Hepatocyte (in vitro differentiated cells): ENCODE measurements around the gene ZFYVE28. TPM values are rescaled to one million over a fixed set of nuclear protein-coding genes. Genes with fewer than 3 reads are reported as not detected.

Source experiments
- DNase-seq: peaks from one replicate; pipeline ENCODE4 v3.0.0-alpha.2; 2016; ENCODE audit warnings: low spot score
- H2AFZ ChIP-seq: fragments of 200-600 bp; sonication (generic); 2 replicates; pipeline ENCODE4 v1.6.0; 2016; ENCODE audit warnings: antibody characterized with exemption, mild to moderate bottlenecking
- H3K27ac ChIP-seq: fragments of 200-600 bp; sonication (generic); 2 replicates; pipeline ENCODE4 v1.5.1; 2016; ENCODE audit warnings: mild to moderate bottlenecking
- H3K27me3 ChIP-seq: fragments of 200-600 bp; sonication (generic); 2 replicates; pipeline ENCODE4 v1.6.1; 2016
- H3K36me3 ChIP-seq: fragments of 200-600 bp; sonication (generic); replicated peaks from 2 replicates; pipeline ENCODE4 v1.5.1; 2016; ENCODE audit warnings: low read depth; ENCODE audit not compliant: insufficient read depth
- H3K4me1 ChIP-seq: fragments of 200-600 bp; sonication (generic); 2 replicates; pipeline ENCODE4 v1.5.1; 2016; ENCODE audit warnings: mild to moderate bottlenecking, moderate library complexity; ENCODE audit not compliant: insufficient read depth
- H3K4me2 ChIP-seq: fragments of 200-600 bp; sonication (generic); 2 replicates; pipeline ENCODE4 v1.6.0; 2016
- H3K4me3 ChIP-seq: fragments of 200-600 bp; sonication (generic); 2 replicates; pipeline ENCODE4 v1.5.1; 2016; ENCODE audit warnings: mild to moderate bottlenecking
- H3K79me2 ChIP-seq: fragments of 200-600 bp; sonication (generic); 2 replicates; pipeline ENCODE4 v1.6.0; 2017; ENCODE audit warnings: mild to moderate bottlenecking
- H3K9me2 ChIP-seq: fragments of 200-600 bp; sonication (generic); replicated peaks from 2 replicates; pipeline ENCODE4 v1.6.0; 2017; ENCODE audit warnings: mild to moderate bottlenecking; ENCODE audit not compliant: insufficient read depth
- H3K9me3 ChIP-seq: fragments of 200-600 bp; sonication (generic); 2 replicates; pipeline ENCODE4 v1.5.1; 2016; ENCODE audit warnings: low read depth, mild to moderate bottlenecking
- H4K20me1 ChIP-seq: fragments of 200-600 bp; sonication (generic); 2 replicates; pipeline ENCODE4 v1.6.0; 2016; ENCODE audit warnings: mild to moderate bottlenecking; ENCODE audit not compliant: insufficient read depth, poor library complexity, severe bottlenecking
- EZH2 ChIP-seq: fragments of 200-600 bp; sonication (generic); IDR thresholded peaks from 2 replicates; pipeline ENCODE4 v1.6.1; 2016; ENCODE audit warnings: antibody characterized with exemption, mild to moderate bottlenecking, borderline replicate concordance
- EZH2phosphoT487 ChIP-seq: fragments of 200-600 bp; sonication (generic); IDR thresholded peaks from one replicate; pipeline ENCODE4 v1.6.1; 2018; ENCODE audit warnings: antibody characterized with exemption, mild to moderate bottlenecking, low read depth, moderate library complexity; ENCODE audit not compliant: unreplicated experiment, severe bottlenecking
- WGBS: methylation state at CpG from one replicate; pipeline ENCODE4 v1.1.6; 2016; ENCODE audit warnings: low lambda C conversion rate; ENCODE audit errors: missing lambda C conversion rate; 5-methylcytosine and 5-hydroxymethylcytosine counted together
- polyA plus RNA-seq: library from polyadenylated mRNA; unstranded; fragments of >200 nt; fragmentation: Nextera tagmentation; extraction: Ambion mirVana; gene quantifications from 2 replicates; pipeline ENCODE4 v1.2.1, GENCODE V29; 2016
- total RNA-seq: library from RNA; depleted of rRNA; stranded (reverse); fragments of >200 nt; gene quantifications from 2 replicates; pipeline ENCODE4 v1.2.3, GENCODE V29; 2014
- TF ChIP-seq, protein P1 (sequence below): fragments of 200-600 bp; sonication (generic); IDR thresholded peaks from 2 replicates; pipeline ENCODE4 v1.5.1; 2016; ENCODE audit warnings: antibody characterized with exemption, mild to moderate bottlenecking; ENCODE audit not compliant: poor library complexity

ZFYVE28 gene
- total and polyA plus RNA-seq, 2 experiments from 2014 or later = 2.2 to 3.4 TPM

DNA sequence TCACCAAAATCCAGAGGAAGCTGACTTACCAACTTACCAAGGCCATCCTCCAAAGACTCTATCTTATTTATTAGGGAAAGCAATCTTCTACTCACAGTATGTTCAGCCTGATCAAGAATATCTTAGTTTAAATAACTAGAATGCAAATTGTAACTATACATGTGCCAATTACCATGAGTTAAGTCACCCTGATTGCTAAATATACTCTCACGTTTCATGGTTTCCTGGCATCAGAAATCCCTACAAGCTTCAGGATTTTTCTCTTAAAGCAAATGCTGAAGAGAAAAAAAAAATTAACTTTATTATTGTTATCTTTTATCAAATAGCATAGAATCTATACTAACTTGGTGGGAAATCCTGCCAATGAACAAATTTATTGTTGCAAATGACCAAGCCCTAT lies 93.6 kb downstream of the ZFYVE28 start:
- TF ChIP-seq EZH2 = no peak
- TF ChIP-seq, protein P1, sequence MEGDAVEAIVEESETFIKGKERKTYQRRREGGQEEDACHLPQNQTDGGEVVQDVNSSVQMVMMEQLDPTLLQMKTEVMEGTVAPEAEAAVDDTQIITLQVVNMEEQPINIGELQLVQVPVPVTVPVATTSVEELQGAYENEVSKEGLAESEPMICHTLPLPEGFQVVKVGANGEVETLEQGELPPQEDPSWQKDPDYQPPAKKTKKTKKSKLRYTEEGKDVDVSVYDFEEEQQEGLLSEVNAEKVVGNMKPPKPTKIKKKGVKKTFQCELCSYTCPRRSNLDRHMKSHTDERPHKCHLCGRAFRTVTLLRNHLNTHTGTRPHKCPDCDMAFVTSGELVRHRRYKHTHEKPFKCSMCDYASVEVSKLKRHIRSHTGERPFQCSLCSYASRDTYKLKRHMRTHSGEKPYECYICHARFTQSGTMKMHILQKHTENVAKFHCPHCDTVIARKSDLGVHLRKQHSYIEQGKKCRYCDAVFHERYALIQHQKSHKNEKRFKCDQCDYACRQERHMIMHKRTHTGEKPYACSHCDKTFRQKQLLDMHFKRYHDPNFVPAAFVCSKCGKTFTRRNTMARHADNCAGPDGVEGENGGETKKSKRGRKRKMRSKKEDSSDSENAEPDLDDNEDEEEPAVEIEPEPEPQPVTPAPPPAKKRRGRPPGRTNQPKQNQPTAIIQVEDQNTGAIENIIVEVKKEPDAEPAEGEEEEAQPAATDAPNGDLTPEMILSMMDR = no peak
- TF ChIP-seq EZH2phosphoT487 = no peak
- no peaks in the 10 kb centered on the region for H3K79me2 ChIP-seq
- H3K4me2 ChIP-seq = no peak overlapping the region
- WGBS = 89% methylated on average over 1 of the region's 1 CpG
- no peak overlapping the region for H3K4me3 ChIP-seq
- no peaks in the 10 kb centered on the region for H3K9me2 ChIP-seq
- no peak overlapping the region for H2AFZ ChIP-seq
- H3K4me1 ChIP-seq = peaks cover 3% of the 10 kb centered on the region
- H4K20me1 ChIP-seq = no peaks in the 10 kb centered on the region
- peaks cover 8% of the 10 kb centered on the region for H3K9me3 ChIP-seq
- DNase-seq = no peak
- no peaks in the 10 kb centered on the region for H3K36me3 ChIP-seq
- no peaks in the 10 kb centered on the region for H3K27me3 ChIP-seq
- H3K27ac ChIP-seq = no peak overlapping the region

DNA sequence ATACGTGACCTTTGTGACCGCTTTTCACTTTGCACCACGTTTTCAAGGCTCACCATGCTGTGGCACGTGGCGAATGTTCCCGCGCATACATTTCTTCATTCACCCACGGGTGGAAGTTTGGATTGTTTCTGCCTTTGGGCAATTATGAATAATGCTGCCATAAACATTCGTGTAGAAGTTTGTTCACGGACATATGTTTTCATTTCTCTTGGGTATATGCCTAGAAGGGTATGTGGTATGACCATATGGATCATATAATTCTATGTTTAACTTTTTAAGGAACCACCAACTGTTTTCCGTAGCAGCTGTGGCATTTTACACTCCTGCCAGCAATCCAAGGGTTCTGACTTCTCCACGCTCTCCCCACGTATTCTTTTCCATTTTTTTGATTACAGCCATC lies 95.6 kb downstream of the ZFYVE28 start:
- WGBS = 72% methylated on average over 13 of the region's 13 CpGs
- TF ChIP-seq EZH2phosphoT487 (no peak), EZH2 (no peak)
- TF ChIP-seq, protein P1 = no peak
- no peak overlapping the region for H3K4me2 ChIP-seq

DNA sequence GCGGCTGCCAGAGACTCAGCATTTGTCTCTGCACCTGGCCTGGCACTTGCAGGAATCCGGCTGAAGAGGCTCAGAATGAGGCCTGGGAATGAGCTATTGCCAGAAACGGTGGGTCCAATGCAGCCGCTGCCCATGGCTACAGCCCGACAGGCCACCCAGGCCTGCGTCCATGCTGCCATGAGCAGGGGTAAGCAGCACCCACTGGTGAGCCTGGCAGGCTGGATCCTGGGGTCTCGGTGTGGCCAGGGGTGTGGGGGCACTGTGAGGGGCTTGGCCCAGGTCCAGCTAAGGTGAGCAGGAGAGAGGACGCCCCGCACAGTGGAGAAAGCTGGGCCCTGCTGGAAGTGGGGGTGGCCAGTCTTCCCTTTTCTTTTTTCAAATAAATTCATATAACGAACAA lies 96.2 kb downstream of the ZFYVE28 start:
- Histone ChIP-seq H3K4me3 (no peak overlapping the region), H3K4me1 (peaks cover 3% of the 10 kb centered on the region), H3K36me3 (no peaks in the 10 kb centered on the region), H4K20me1 (no peaks in the 10 kb centered on the region), H3K9me3 (no peaks in the 10 kb centered on the region), H3K27ac (no peak overlapping the region), H3K27me3 (no peaks in the 10 kb centered on the region), H3K9me2 (no peaks in the 10 kb centered on the region), H2AFZ (no peak overlapping the region), H3K4me2 (no peak overlapping the region), H3K79me2 (no peaks in the 10 kb centered on the region)
- TF ChIP-seq, protein P1 = no peak
- no peak for TF ChIP-seq EZH2phosphoT487
- TF ChIP-seq EZH2 = no peak
- WGBS = 94% methylated on average over 10 of the region's 10 CpGs
- no peak for DNase-seq

More for the DNA sequence above, 95.6 kb downstream of the ZFYVE28 start:
- no peaks in the 10 kb centered on the region for H3K9me2 ChIP-seq
- H3K79me2 ChIP-seq = no peaks in the 10 kb centered on the region
- no peak for DNase-seq
- no peak overlapping the region for H2AFZ ChIP-seq
- H3K27ac ChIP-seq = no peak overlapping the region
- H3K27me3 ChIP-seq = no peaks in the 10 kb centered on the region
- H4K20me1 ChIP-seq = no peaks in the 10 kb centered on the region
- H3K36me3 ChIP-seq = no peaks in the 10 kb centered on the region
- H3K9me3 ChIP-seq = peaks cover 5% of the 10 kb centered on the region
- H3K4me3 ChIP-seq = no peak overlapping the region
- peaks cover 3% of the 10 kb centered on the region for H3K4me1 ChIP-seq
